BJ (cell line): ENCODE measurements around the gene SSBP2. TPM values are rescaled to one million over a fixed set of nuclear protein-coding genes. Genes with fewer than 3 reads are reported as not detected.

ENCODE experiments used
- CTCF ChIA-PET: fragments of 350-600 bp; formaldehyde crosslinking; extraction: SDS; loops from one replicate; lab custom pipeline; 2021; ENCODE audit warnings: antibody characterized with exemption, inconsistent platforms; lab: Yijun Ruan, JAX
- POLR2A ChIA-PET: fragments of 300-600 bp; sonication (Branson Sonifier 250); formaldehyde crosslinking; extraction: SDS; loops from one replicate; lab custom pipeline; 2021; ENCODE audit warnings: antibody characterized with exemption; lab: Charles Lee
- DNase-seq: peaks from one replicate; pipeline ENCODE4 v3.0.0-alpha.2; 2011; ENCODE audit warnings: low read depth
- H3K27me3 ChIP-seq: 2 replicates; pipeline ENCODE4 v1.6.0; 2011; ENCODE audit warnings: low read length; ENCODE audit not compliant: control insufficient read depth, insufficient read depth
- H3K36me3 ChIP-seq: 2 replicates; pipeline ENCODE4 v1.5.1; 2011; ENCODE audit warnings: low read length; ENCODE audit not compliant: control insufficient read depth, insufficient read depth
- H3K4me3 ChIP-seq: 2 replicates; pipeline ENCODE4 v1.5.1; 2011; ENCODE audit warnings: low read depth, mild to moderate bottlenecking, control low read depth, low read length
- CTCF ChIP-seq: IDR thresholded peaks from 2 replicates; pipeline ENCODE4 v1.5.1; 2011; ENCODE audit warnings: low read depth, mild to moderate bottlenecking, control low read depth, inconsistent platforms, low read length, moderate library complexity; ENCODE audit not compliant: insufficient read depth
- polyA plus RNA-seq: library from polyadenylated mRNA; depleted of rRNA; stranded (reverse); fragments of >200 nt; gene quantifications from 2 replicates; pipeline ENCODE4 v1.2.3, GENCODE V29; 2011

The SSBP2 gene
- polyA plus RNA-seq, 1 experiment, result 68.8 TPM

- DNase-seq, result no peak
- POLR2A ChIA-PET, result no interaction called here
- no peak for TF ChIP-seq CTCF
- CTCF ChIA-PET, result interaction anchor here (0.6 to 1.6 kb wide), 5 partner anchors 10 to 1266 kb away, joined by 3 to 4 read pairs (median 3); partner anchors contain the start of gene SSBP2
- no peaks in the 10 kb centered on the region for H3K36me3 ChIP-seq
- no peak overlapping the region for H3K4me3 ChIP-seq
- H3K27me3 ChIP-seq, result no peaks in the 10 kb centered on the region
These were observed 38.1 kb upstream of the SSBP2 start for GRCh38 chr5:81789033-81789432.

- Histone ChIP-seq H3K27me3 (no peaks in the 10 kb centered on the region), H3K36me3 (no peaks in the 10 kb centered on the region), H3K4me3 (no peak overlapping the region)
- ChIA-PET POLR2A (no interaction called here), CTCF (interaction anchor here (0.9 to 1.6 kb wide), 4 partner anchors 11 to 62 kb away, joined by 3 to 4 read pairs (median 3); partner anchors contain the start of gene SSBP2)
- no peak for TF ChIP-seq CTCF
- no peak for DNase-seq
These were observed 37.4 kb upstream of the SSBP2 start for GRCh38 chr5:81788329-81788728.

GRCh38 chr5:81787474-81788242 is 36.8 kb upstream of the SSBP2 start:
- CTCF ChIA-PET, result interaction anchor here (0.9 to 2.6 kb wide), 5 partner anchors 37 to 64 kb away, joined by 3 to 8 read pairs (median 4); partner anchors contain the start of gene SSBP2

GRCh38 chr5:81786991-81787390 is 36.1 kb upstream of the SSBP2 start:
- Histone ChIP-seq H3K27me3 (no peaks in the 10 kb centered on the region), H3K36me3 (no peaks in the 10 kb centered on the region), H3K4me3 (no peak overlapping the region)
- no peak for TF ChIP-seq CTCF
- ChIA-PET CTCF (interaction anchor here (0.8 to 2.6 kb wide), 4 partner anchors 36 to 65 kb away, joined by 3 to 8 read pairs (median 4); partner anchors contain the start of gene SSBP2), POLR2A (no interaction called here)
- no peak for DNase-seq

More at GRCh38 chr5:81787474-81788242, 36.8 kb upstream of the SSBP2 start:
- peak; percentile 27 for DNase-seq
- Histone ChIP-seq H3K4me3 (no peak overlapping the region), H3K27me3 (no peaks in the 10 kb centered on the region), H3K36me3 (no peaks in the 10 kb centered on the region)
- POLR2A ChIA-PET, result no interaction called here
- TF ChIP-seq CTCF, result no peak

GRCh38 chr5:81786496-81786895 is 35.6 kb upstream of the SSBP2 start:
- H3K4me3 ChIP-seq, result no peak overlapping the region
- POLR2A ChIA-PET, result no interaction called here
- DNase-seq, result no peak
- H3K27me3 ChIP-seq, result no peaks in the 10 kb centered on the region
- no peaks in the 10 kb centered on the region for H3K36me3 ChIP-seq
- CTCF ChIA-PET, result interaction anchor here (0.8 to 2.6 kb wide), 5 partner anchors 19 to 65 kb away, joined by 3 to 8 read pairs (median 4); partner anchors contain the start of gene SSBP2
- TF ChIP-seq CTCF, result no peak
